SH-SY5Y (cell line): Measurements from ENCODE around the gene METTL24.

Source experiments
- GATA2 ChIP-seq: IDR thresholded peaks from 2 replicates; pipeline ENCODE4 v1.6.1; 2011; ENCODE audit warnings: mild to moderate bottlenecking, low read depth, low read length
- GATA3 ChIP-seq: IDR thresholded peaks from 2 replicates; pipeline ENCODE4 v1.6.1; 2011; ENCODE audit warnings: low read depth, mild to moderate bottlenecking, low read length, moderate library complexity

DNA sequence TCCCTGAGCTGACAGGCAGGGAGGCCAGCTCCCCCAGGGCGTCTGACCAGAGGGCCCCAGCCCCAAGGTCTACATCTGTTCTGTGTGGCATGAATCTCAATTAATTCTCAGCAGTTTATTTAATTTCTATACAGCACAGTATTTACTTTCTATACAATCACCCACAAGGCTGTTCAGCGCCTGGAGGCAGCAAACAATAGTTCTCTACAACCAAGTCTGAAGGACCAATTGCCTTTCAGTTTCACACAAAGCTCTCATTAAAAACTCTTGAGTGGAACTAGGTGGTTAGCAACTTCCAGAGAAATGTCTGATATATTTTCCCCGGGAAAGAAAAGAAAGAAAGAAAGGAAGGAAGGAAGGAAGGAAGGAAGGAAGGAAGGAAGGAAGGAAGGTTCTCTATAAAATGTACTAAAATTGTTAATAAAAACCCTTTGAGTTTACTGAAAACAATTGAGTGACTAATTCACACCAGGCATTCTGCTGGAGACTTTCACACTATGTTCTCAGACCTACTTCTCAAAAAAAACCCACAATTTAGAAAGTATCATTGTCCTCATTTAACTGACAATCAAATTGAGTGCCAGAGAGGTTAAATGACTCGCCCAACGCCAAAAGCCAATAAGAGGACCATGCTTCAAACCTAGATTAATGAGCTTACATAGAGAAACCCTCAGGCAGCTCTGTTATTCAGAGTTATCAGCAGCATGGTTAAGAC is 62.5 kb downstream of the METTL24 start:
- TF ChIP-seq GATA3 (no peak), GATA2 (no peak)
